GM18907 (cell line): ENCODE results near the gene WDFY2.
"Not testable (repeated sequence)": the region's sequence is repeated elsewhere in the genome, so short reads cannot be mapped to it uniquely, and the experiment has no call there.

Experiments
- ATAC-seq: cut with Tn5 transposase; IDR thresholded peaks from one replicate; pipeline ENCODE4 v1.9.1; 2021; ENCODE audit warnings: mild to moderate bottlenecking, moderate library complexity; ENCODE audit not compliant: unreplicated experiment

The WDFY2 gene

GRCh38 chr13:51628059-51628852 is 44.0 kb downstream of the WDFY2 start:
- no peak for ATAC-seq

DNA sequence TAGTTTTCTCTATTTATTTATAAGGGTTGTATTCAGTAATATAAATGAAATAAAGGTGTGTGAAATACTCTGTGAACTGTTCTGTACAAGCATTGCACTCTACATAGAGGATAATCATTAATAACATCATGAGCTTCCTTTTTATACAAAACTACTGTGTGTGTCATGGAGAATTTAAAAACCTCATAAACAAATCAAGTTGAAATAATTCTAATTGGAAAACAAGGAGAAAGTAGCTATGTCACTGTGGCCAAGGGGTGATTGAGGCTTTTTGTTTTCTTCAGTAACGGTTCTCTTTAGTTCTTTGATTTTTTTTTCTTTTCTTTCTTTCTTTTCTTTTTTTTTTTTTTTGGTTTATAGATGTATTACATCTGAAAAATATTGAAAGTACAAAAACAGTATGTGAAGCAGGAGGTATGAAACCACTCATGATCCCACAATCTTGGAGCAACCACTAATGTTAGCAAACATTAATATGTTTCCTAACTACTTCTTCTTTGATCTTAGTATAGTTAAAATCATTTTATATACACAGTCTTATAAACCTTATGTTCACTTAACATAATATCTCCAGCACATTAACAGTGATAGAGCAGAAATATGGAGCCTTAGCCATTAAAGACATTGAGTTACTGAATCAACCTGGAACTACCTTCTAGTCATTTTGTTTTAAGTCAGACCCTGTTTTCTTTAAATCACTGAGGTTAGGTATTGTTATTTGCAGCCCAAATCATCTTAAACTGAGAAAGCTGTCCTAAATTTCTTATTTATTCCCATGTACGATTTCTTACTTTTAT is 45.4 kb downstream of the WDFY2 start:
- ATAC-seq: no peak

- no peak for ATAC-seq
Observed at GRCh38 chr13:51630288-51630615, 46.0 kb downstream of the WDFY2 start.

- no peak for ATAC-seq
Observed at GRCh38 chr13:51632591-51633362, 48.5 kb downstream of the WDFY2 start.

DNA sequence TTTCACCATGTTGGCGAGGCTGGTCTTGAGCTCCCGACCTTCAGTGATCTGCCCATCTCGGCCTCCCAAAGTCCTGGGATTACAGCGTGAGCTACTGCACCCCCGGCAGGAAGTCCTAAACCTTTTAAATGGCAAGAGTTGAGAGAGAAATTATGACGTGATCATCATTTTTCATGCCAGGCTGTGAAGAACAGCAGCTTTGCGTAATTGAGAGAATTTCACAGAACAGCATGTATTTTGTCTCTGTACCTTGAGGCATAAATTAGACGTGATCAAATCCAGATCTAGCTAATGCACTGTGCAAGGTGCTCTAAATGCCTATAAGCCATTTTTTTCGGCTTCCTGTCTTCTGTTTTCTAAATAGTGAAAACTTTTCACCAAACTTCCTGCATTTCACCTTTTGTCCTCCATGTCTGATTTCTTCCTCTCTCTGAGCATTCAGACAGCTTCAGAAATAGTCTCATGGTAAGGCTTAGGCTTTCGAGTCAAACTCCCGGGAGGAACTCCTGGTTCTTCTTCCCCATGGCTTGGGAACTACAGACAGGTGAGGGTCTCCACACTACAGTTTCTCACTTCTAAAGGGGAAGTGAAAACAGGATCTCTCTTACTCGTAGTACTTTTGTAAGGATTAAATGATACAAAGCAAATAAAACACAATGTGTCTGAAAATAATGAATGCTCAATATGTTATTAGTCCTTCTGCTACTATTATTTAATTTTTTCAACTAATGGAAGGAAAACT is 51.0 kb downstream of the WDFY2 start:
- no peak for ATAC-seq

GRCh38 chr13:51636349-51636890 is 52.2 kb downstream of the WDFY2 start:
- no peak for ATAC-seq

DNA sequence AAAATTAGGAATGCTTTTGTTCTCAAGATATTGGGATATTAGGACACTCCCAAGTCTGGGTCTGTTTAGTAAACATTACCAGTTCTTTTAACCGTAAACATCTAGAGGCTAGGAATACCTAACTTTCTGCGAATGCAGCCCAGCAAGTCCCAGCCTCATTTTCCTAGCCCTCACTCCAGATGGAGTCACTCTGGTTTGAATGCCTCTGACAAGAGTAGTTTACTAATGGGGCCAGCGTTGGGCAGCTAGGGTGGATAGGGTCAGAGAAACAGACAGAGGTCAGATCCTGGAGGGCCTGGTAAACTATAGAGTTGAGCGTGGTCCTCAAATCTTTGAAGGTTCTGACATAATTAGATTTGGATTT is 53.6 kb downstream of the WDFY2 start:
- ATAC-seq: no peak

DNA sequence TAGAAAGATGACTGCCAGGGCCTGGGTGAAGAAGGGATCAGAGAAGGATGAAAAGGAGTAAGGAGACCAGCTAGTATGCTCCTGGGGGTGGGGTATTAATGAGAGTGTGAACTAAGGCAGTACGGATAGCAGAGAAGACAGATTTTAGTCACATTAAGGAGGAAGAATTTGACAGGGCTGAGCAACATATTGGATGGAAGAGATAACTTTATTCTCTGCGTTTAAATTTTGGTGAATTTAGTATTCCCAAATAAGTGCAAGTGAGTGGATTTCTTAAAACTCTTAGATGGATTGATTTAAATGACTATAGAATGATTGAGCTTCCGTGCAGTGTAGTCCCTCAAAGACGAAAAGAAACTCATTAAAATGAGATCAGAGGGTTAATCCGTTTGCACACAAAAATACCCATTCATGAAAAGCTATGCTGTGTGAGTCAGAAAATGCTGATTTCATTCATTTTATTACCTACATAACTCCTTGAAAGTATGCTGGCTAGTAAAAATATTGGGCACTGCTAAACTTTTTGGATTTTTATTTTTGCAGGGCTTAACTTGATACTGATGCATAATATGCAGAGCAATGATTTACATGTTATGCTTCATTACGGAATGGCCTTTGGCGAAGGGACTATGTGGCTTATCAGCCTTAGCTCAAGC is 54.1 kb downstream of the WDFY2 start:
- no peak for ATAC-seq

DNA sequence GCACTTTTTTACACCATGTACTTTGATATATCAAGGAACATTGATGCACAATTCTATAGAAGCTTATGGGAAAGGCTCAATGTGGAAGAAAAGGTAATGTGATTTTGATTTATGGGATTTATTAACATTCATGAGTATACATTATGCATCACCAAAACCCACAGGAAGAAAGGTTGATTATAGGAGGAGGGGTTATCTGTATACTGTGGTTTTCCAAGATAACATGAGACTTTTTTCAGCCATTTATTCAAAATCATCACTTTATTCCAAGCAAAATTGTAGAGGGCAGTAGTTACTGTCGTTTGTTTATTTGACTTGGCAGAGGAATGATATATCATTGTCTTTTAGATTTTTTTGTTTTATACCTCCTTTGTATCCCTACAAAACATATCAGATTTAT is 54.9 kb downstream of the WDFY2 start:
- ATAC-seq: no peak

DNA sequence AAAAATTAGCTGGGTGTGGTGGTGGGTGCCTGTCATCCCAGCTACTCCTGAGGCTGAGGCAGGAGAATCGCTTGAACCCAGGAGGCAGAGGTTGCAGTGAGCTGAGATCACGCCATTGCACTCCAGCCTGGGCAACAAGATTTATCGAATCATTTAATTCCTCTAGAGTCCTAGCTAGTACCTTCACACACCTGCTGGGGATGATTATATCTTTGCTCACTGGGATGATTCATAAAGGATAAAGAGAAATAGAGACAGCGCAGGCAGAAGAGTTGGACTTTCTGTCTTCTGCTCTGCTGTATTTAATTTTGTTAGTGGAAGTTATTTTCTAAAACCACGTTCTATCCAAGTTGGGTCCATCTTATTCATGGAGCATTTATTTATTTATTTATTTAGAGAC is 56.4 kb downstream of the WDFY2 start:
- not testable (repeated sequence) for ATAC-seq

GRCh38 chr13:51643105-51643881 is 59.0 kb downstream of the WDFY2 start:
- ATAC-seq: no peak

GRCh38 chr13:51643882-51644281 is 59.6 kb downstream of the WDFY2 start:
- ATAC-seq: no peak

DNA sequence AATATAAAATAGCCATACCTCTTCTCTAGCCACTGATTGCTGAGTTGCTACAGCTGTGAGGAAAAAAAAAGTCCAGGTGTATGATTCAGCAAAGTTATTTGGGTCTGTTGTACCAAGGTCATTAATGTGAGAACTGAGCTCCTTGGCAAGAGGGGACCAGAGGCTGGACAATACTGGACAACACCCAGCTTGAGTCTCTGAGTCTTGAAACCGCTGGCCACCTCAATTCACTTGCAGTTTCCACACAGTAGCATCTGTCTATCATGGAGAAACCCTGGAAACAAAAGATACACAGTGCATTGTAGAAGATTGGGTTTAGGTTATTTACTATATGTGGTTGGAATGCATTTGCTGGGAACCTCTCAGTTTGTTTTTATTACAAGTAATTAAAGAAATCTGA is 60.4 kb downstream of the WDFY2 start:
- no peak for ATAC-seq

DNA sequence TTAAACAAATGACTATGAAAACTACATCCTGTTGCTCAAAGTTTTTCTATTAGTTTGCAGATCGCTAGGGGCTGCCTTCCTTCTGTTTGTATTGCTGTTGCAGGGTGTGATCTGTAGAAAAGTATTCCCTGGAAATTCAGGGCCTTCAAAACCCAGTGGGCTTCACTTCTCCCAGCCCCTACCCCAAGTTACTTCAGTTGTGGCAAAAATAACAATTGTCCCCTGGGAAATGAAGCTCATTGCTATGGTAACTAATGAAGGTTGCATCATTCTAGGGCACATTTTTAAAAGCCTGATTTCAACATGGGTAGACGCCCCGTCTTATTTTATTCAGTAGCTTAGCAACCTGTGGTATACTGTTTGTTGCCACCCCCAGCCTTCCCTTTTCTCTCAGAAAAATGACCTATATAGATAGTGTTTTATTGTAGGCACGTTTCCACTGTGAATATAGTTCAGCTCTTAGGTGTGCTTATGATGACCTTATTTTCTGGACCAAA is 60.9 kb downstream of the WDFY2 start:
- ATAC-seq: peak; percentile 58

GRCh38 chr13:51645761-51646670 is 61.8 kb downstream of the WDFY2 start:
- ATAC-seq: no peak

GRCh38 chr13:51647067-51647466 is 62.8 kb downstream of the WDFY2 start:
- ATAC-seq: no peak

DNA sequence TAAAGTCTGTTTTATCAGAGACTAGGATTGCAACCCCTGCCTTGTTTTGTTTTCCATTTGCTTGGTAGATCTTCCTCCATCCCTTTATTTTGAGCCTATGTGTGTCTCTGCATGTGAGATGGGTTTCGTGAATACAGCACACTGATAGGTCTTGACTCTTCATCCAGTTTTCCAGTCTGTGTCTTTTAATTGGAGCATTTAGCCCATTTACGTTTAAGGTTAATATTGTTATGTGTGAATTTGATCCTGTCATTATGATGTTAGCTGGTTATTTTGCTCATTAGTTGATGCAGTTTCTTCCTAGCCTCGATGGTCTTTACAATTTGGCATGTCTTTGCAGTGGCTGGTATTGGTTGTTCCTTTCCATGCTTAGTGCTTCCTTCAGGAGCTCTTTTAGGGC is 67.9 kb downstream of the WDFY2 start:
- not testable (repeated sequence) for ATAC-seq
